RPMI7951 (cell line): ENCODE data around the gene YARS2. TPM values are rescaled to one million over a fixed set of nuclear protein-coding genes. Genes with fewer than 3 reads are reported as not detected.

Experiments
- DNase-seq: peaks from one replicate; pipeline ENCODE4 v3.0.0-alpha.2; 2012; ENCODE audit warnings: low read depth
- total RNA-seq: library from RNA; depleted of rRNA; stranded (reverse); fragments of >200 nt; shearing (Covaris generic); gene quantifications from 2 replicates; pipeline ENCODE4 v1.2.3, GENCODE V29; 2014; rRNA removed

Gene YARS2
- total RNA-seq = 20.3 and 25.5 TPM in 2 replicates

DNA sequence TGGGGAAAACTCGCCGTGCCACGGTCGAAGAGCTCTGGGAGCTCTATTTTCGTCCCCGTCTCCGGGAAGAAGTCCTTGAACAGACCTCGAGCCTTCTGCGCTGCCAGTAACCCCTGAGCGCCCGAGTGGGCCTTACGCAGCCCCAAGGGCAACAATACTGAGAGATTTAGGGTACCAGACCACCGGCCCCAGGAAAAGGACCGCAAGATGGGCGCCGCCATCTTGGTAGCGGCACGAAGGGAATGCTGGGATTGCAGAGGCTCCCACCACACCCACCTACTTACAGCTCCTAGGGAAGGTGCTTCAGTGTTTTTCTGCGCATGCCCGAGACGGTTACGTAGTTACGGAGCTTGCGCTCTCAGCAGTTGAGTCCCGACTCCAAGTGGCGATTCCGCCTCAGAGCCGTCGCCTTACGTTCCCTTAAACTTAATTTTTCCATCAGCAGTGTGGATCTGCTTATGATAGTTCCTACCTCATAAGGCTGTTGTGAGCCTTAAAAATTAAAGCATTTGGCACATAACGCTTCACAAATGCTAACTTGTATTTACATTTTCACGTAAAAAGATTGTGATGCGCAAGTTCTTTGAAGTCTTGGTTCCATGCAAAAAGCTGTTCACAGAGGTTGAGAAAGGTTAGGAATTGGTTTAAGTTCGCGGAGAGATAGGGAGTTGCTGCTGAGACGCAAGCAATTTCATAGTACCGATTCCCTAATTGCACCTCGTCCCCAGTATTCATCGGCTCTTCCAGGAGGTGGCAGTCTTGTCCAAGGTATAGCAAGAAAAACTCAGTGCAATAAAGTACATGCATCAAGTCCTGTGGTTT lies at the start of gene YARS2:
Gene YARS2, minus strand, starts transcription at position 244 of the 822 bp plus-strand sequence. Its CDS starts 23 bp downstream, at position 221.
- DNase-seq = peak; percentile 95

- no peak for DNase-seq
These were observed 48.6 kb upstream of the YARS2 start for GRCh38 chr12:32804301-32804700.

DNA sequence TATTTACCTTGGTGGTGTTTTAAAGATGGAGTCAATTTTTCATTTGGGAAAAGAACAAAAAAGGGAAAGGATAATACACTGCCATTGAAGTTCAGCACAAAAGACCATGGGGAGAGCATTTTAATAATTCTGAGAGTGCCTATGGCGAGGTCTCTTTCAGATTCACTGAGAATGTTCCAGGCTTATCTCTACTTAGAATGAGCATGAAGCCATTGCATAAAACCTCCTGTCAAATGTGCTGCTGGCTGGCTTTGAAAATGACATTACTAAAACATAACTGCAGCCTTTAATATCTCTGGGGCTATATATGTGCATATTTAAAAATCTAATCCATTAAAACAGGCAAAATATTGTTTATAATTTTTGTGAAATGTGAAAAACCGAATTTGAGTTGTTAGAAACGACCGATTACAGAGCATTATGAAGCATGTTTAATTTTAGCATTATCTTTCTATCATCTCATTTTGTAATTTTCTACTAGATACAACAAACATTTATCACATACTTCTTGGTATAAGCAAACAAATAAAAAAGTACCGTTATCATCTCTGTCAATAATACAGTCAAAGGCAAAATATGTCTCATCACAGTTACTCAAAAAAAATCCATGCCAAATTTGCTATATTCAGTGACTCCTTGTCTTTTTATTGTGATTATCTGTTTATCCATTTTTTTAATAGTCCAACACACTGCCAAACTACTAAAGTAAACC lies 45.7 kb upstream of the YARS2 start:
- DNase-seq = no peak

DNA sequence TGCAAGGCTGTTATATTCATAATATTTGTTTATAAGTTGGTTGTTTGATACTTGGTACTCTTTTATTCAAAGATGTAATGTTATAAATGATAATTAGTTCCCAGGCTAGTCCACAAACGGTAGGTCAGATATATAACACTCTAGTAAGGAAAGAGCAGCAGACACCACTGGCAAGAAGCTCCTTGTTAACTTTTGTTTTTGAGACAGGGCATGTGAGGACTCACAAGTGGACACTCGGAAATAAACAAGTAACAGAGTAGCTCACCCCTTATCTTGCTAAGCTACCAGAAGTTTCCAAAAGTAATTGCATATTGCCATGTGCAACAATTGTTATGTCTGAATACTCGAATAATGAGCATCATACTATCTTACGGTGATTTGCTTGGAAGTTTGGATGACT lies 38.6 kb upstream of the YARS2 start:
- no peak for DNase-seq

- no peak for DNase-seq
These were observed 34.2 kb upstream of the YARS2 start for GRCh38 chr12:32789916-32790315.

GRCh38 chr12:32789446-32789845 lies 33.7 kb upstream of the YARS2 start:
- no peak for DNase-seq

DNA sequence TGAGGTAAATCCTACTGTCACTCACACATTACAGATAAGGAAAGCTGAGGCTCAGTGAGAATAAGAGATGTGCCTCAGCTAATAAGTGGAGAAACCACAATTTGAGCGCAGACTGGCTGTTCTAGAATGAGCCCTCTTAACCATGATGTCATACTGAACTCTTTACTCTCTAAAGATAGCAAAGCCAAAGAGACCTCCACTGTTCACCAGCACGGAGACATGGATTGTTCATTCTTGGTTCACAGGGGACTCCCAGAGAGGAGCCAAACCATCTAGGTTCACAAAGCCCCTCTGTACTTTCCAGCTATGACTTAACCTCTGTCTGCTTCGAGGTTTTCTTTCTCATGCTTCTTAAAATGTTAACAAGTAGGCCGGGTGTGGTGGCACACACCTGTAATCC lies 32.7 kb upstream of the YARS2 start:
- no peak for DNase-seq

- no peak for DNase-seq
These were observed 29.9 kb upstream of the YARS2 start for GRCh38 chr12:32785557-32785956.

DNA sequence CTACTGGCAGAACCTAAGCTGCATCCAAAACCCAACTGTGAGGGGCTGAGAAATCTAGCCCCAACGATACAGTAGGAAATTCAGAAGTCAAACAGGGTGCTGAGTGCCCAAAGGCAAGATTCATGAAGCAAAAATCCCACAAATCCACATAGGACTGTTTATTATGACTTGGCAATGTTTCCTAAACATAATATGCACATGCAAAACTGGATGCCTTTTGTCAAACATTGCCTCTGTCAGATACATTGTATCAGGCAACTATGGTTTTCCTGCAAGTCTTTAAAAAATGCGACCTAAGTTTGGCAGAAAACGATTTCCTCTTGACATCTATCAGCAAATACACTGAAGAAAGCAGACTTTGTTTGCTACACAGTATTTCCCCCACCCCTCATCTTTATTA lies 27.3 kb upstream of the YARS2 start:
- no peak for DNase-seq

- DNase-seq = no peak
These were observed 24.4 kb upstream of the YARS2 start for GRCh38 chr12:32780071-32780470.

- DNase-seq = no peak
These were observed 22.0 kb upstream of the YARS2 start for GRCh38 chr12:32777691-32778175.

DNA sequence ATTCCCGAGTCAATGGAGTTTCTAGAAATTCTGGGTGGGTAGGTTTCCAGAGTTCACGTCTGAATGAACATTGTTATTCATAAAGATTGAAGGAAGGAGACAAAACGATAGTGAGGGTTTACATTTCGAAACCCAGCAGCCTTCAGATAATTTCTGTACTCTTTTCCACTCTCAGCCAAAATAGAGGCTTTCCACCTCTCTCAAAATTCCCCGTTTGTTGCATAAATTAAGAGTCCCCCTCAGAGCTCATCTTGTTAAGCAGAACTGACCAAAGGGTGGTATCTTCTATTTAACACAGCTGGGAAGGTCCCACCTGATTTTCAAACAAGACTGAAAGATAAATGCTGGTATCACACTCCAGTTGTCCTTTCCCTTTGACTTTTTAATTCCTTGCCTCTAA lies 21.5 kb upstream of the YARS2 start:
- DNase-seq = no peak

- DNase-seq = no peak
These were observed 20.6 kb upstream of the YARS2 start for GRCh38 chr12:32776258-32776657.

DNA sequence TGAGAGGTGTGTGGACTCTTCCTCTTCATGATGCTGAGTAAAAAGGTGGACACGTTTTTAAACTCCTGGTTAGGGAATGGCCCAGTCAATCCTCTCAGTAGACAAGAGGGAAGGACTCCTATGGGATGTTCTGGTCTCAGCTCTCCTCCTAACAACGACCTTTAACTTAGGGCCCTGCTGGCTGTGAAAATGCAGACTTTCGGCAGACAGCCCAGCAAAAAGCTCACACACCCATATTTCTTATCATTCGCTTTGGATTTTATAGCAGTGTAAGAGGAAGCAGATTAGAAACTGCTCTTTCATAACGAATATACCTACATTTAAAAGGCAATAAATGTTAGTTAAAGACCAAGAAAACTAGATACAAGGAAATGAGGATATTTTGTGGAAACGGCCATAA lies 18.0 kb upstream of the YARS2 start:
- no peak for DNase-seq

GRCh38 chr12:32770141-32770540 lies 14.4 kb upstream of the YARS2 start:
- no peak for DNase-seq

DNA sequence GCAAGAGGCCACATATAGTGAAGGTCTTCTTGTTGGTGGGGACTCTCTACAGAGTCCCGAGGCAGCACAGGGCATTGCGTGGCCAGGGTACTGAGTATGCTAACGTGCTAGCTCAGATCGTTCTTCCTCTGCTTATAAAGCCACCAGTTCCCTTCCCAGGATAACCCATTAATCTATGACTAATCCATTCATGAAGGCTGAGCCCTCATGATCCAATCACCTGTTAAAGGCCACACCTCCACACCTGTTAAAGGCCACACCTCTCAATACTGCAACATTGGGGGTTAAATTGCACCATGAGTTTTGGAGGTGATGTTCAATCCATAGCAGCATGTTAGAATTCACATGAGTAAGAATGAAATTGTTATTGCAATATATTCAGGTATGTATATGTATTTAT lies 12.8 kb upstream of the YARS2 start:
- DNase-seq = no peak

- peak; percentile 15 for DNase-seq
These were observed 10.2 kb upstream of the YARS2 start for GRCh38 chr12:32765906-32766305.

DNA sequence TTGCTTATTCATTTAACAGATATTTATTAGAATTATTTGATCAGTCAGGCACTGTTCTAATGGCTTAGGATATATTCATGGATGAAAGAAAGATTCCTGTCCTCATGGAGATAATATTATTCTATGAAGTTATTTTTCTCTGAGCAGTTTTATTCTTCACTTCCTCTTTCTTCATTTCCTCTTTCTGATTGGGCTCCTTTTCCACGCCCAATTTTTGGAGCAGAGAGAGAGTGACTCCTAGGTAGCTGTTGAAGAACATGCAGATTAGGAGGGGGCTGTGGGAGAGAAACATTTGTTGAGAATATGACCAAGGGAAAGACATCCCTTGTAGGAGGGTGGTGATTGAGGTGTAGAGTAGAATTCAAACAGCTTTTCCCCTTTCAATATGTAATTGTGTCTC lies 6.0 kb upstream of the YARS2 start:
- no peak for DNase-seq

DNA sequence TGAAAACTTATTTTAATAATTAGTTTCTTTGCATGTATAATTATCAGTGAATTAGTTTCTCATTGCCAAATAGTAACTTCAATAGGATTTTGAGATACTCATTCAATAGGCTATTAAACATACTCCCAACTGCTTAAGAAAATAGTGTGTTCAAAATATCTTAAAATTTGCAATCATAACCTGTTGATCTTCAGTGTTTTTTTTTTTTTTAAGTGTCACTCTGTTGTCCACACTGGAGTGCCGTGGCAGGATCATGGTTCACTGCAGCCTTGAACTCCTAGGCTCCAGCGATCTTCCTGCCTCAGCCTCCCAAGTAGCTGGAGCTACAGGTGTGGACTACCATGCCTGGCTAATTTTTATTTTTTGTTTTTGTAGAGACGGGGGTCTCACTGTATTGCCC lies 1.5 kb upstream of the YARS2 start:
- DNase-seq = no peak

- DNase-seq = peak; percentile 15
These were observed 874 bp upstream of the YARS2 start for GRCh38 chr12:32756476-32757066.

DNA sequence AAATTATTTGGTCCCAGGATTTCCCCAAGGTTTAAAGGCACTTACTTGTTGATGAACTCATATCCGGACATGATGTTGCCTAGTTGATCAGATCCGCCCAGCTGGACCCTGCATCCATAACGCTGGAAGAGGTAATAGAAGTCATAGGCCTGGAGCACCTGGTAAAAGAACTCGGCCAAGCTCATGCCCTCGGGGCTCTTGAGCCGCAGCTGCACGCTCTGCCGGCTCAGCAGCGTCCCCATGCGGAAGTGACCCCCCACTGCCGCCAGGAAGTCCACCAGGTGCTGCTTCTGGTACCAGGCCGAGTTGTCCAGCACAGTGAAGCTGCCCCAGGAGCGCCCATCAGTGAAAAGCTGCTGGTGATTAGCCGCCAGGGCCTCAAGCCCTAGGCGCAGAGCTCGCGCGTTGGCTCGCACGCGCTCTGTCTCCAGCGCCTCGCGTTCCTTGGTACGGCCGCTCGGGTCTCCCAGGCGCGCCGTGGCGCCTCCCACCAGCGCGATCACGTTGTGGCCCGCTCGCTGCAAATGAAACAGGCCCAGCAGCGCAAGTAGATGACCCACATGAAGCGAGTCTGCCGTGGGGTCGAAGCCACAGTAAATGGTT lies 545 bp downstream of the YARS2 start:
- peak; percentile 80 for DNase-seq

GRCh38 chr12:32754111-32754510 lies 1.6 kb downstream of the YARS2 start:
- no peak for DNase-seq
